ENCODE data around the gene TAF4. TPM values are rescaled to one million over a fixed set of nuclear protein-coding genes. Genes with fewer than 3 reads are reported as not detected.

Gene TAF4
- total RNA-seq, 1 experiment from 2014 or later = 94.9 TPM

GRCh38 chr20:62026564-62026856, 39.2 kb downstream of the TAF4 start:
- no peaks in the 10 kb centered on the region for H3K9me3 ChIP-seq
- H3K4me1 ChIP-seq = no peaks in the 10 kb centered on the region
- H3K36me3 ChIP-seq (ENCODE audit: control insufficient read depth, insufficient read depth, low read length) = no peaks in the 10 kb centered on the region; the same call in 1 of the 2 replicates
- CTCF ChIA-PET = interaction anchor here (1.4 kb wide), 1 partner anchor 16 kb away, joined by 5 read pairs; no protein-coding TSS in a partner anchor
- H3K27me3 ChIP-seq (replicated peaks; ENCODE audit: control insufficient read depth, insufficient read depth, low read length) = no peaks in the 10 kb centered on the region
- Mint-ChIP-seq H3K9me3 (ENCODE audit: unreplicated experiment) (no peaks in the 10 kb centered on the region), H3K27ac (ENCODE audit: unreplicated experiment) (no peak overlapping the region), H3K27me3 (ENCODE audit: insufficient read depth, unreplicated experiment) (no peaks in the 10 kb centered on the region), H3K4me1 (ENCODE audit: low read depth, unreplicated experiment) (peaks cover 7% of the 10 kb centered on the region), H3K4me3 (ENCODE audit: unreplicated experiment) (no peak overlapping the region), H3K36me3 (ENCODE audit: insufficient read depth, unreplicated experiment) (peaks cover 15% of the 10 kb centered on the region)
- TF ChIP-seq CTCF (IDR thresholded peaks at IDR 0.05; ENCODE audit: insufficient read depth in 1 of 2, low read depth in 1 of 2, low read length in 1 of 2, severe bottlenecking in 1 of 2, unreplicated experiment in 1 of 2) = no peak
- no peak overlapping the region for H3K4me3 ChIP-seq (ENCODE audit: low read depth, low read length)
- no TSS peak for BruUV-seq (replicated peaks)
- intact Hi-C loops (cut with micrococcal nuclease; ENCODE audit: unreplicated experiment) = no loop called here
- POLR2A ChIA-PET = no interaction called here
- no peak for DNase-seq

DNA sequence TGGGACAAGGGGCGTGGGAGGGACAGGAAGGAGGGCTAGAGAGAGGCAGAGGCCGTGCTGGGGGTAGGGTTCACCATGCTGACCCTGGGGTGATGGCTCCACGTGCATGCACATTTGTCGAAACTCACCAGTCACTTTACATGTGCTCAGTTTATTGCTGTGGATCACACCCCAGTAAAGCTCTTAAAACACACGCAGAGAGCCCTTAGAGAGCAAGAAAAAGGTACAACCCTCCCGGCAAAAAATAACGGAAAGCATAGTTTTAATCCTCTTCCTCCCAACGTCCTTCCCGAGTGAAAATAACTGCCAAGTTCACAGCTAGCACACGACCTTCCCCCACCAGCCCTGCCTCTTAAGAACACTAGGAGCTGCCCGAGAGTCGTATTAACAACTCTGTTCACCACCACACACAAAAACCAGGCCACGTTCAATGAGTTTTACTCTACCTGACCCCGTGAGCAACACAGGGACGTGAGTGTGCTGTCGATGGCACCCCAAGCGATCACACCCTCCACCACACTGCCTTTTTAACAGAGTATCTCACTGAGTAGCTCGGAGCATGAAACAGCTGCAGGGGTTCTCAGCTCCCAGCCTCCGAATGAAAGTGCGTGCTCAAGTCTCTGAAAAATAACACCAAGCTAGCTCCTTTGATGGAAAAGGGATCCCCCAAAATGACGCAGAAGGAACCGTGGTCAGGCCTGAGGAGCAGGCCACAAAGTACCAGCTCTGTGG, 39.7 kb downstream of the TAF4 start:
- Histone ChIP-seq H3K27me3 (replicated peaks; ENCODE audit: control insufficient read depth, insufficient read depth, low read length) (no peaks in the 10 kb centered on the region), H3K36me3 (ENCODE audit: control insufficient read depth, insufficient read depth, low read length) (no peaks in the 10 kb centered on the region; the same call in 1 of the 2 replicates), H3K4me3 (ENCODE audit: low read depth, low read length) (no peak overlapping the region), H3K4me1 (no peaks in the 10 kb centered on the region), H3K9me3 (no peaks in the 10 kb centered on the region)
- Mint-ChIP-seq H3K4me3 (ENCODE audit: unreplicated experiment) (no peak overlapping the region), H3K9me3 (ENCODE audit: unreplicated experiment) (no peaks in the 10 kb centered on the region), H3K27me3 (ENCODE audit: insufficient read depth, unreplicated experiment) (no peaks in the 10 kb centered on the region), H3K36me3 (ENCODE audit: insufficient read depth, unreplicated experiment) (peaks cover 11% of the 10 kb centered on the region), H3K27ac (ENCODE audit: unreplicated experiment) (no peak overlapping the region), H3K4me1 (ENCODE audit: low read depth, unreplicated experiment) (peaks cover 8% of the 10 kb centered on the region)
- intact Hi-C loops (cut with micrococcal nuclease; ENCODE audit: unreplicated experiment) = no loop called here
- TF ChIP-seq CTCF (IDR thresholded peaks at IDR 0.05; ENCODE audit: insufficient read depth in 1 of 2, low read depth in 1 of 2, low read length in 1 of 2, severe bottlenecking in 1 of 2, unreplicated experiment in 1 of 2) = no peak
- no TSS peak for BruUV-seq (replicated peaks)
- CTCF ChIA-PET = interaction anchor here (1.4 kb wide), 1 partner anchor 15 kb away, joined by 5 read pairs; no protein-coding TSS in a partner anchor
- POLR2A ChIA-PET = no interaction called here
- DNase-seq = no peak

- Mint-ChIP-seq H3K27ac (ENCODE audit: unreplicated experiment) (no peak overlapping the region), H3K4me3 (ENCODE audit: unreplicated experiment) (no peak overlapping the region), H3K27me3 (ENCODE audit: insufficient read depth, unreplicated experiment) (no peaks in the 10 kb centered on the region), H3K9me3 (ENCODE audit: unreplicated experiment) (no peaks in the 10 kb centered on the region), H3K36me3 (ENCODE audit: insufficient read depth, unreplicated experiment) (peaks cover 6% of the 10 kb centered on the region), H3K4me1 (ENCODE audit: low read depth, unreplicated experiment) (peaks cover 14% of the 10 kb centered on the region)
- Histone ChIP-seq H3K36me3 (ENCODE audit: control insufficient read depth, insufficient read depth, low read length) (no peaks in the 10 kb centered on the region; the same call in 1 of the 2 replicates), H3K9me3 (no peaks in the 10 kb centered on the region), H3K27me3 (replicated peaks; ENCODE audit: control insufficient read depth, insufficient read depth, low read length) (no peaks in the 10 kb centered on the region), H3K4me3 (ENCODE audit: low read depth, low read length) (no peak overlapping the region), H3K4me1 (no peaks in the 10 kb centered on the region)
- no peak for DNase-seq
- ChIA-PET CTCF (interaction anchor here (1.4 kb wide), 1 partner anchor 15 kb away, joined by 5 read pairs; no protein-coding TSS in a partner anchor), POLR2A (no interaction called here)
- no TSS peak for BruUV-seq (replicated peaks)
- no peak for TF ChIP-seq CTCF (IDR thresholded peaks at IDR 0.05; ENCODE audit: insufficient read depth in 1 of 2, low read depth in 1 of 2, low read length in 1 of 2, severe bottlenecking in 1 of 2, unreplicated experiment in 1 of 2)
- intact Hi-C loops (cut with micrococcal nuclease; ENCODE audit: unreplicated experiment) = no loop called here
These were observed 40.3 kb downstream of the TAF4 start for GRCh38 chr20:62025394-62025793.
